GM21529 (cell line): ENCODE data around the gene SPATA18.

Experiments used
- ATAC-seq: cut with Tn5 transposase; IDR thresholded peaks from one replicate; pipeline ENCODE4 v1.9.1; 2021; ENCODE audit not compliant: unreplicated experiment

The SPATA18 gene, protein sequence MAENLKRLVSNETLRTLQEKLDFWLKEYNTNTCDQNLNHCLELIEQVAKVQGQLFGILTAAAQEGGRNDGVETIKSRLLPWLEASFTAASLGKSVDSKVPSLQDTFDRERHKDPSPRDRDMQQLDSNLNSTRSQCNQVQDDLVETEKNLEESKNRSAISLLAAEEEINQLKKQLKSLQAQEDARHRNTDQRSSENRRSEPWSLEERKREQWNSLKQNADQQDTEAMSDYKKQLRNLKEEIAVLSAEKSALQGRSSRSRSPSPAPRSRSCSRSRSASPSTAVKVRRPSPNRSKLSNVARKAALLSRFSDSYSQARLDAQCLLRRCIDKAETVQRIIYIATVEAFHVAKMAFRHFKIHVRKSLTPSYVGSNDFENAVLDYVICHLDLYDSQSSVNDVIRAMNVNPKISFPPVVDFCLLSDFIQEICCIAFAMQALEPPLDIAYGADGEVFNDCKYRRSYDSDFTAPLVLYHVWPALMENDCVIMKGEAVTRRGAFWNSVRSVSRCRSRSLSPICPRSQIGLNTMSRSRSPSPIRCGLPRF

DNA sequence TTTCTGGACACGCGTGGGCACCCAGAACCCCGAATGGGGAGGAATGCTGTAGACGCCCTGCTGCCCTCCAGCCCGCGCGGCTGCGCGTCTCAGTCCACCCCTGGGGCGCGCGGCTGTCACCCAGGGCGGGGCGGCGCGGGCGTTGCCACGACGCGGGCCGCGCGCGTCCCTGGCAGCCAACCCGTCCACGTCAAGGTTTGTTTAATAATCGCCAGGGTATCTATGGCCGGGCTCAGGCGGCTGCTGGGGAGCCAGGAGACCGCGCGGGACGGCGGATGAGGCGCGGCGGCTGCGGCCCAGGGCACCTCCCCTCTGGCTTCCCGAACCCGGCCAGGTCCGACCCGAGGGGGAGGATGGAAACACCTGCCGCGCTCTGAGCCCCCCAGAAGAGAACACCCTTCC is at the start of gene SPATA18:
Gene SPATA18 (plus strand): TSS at position 92 of the 402 bp plus-strand sequence. CDS start 401 bp downstream, outside the sequence.
- peak; percentile 48 for ATAC-seq

- ATAC-seq: no peak
Measured at GRCh38 chr4:52001616-52002015, 49.5 kb upstream of the SPATA18 start.

GRCh38 chr4:52004414-52004813 is 46.7 kb upstream of the SPATA18 start:
- ATAC-seq: no peak

- ATAC-seq: no peak
Measured at GRCh38 chr4:52005604-52006273, 45.4 kb upstream of the SPATA18 start.

- no peak for ATAC-seq
Measured at GRCh38 chr4:52006887-52007286, 44.2 kb upstream of the SPATA18 start.

DNA sequence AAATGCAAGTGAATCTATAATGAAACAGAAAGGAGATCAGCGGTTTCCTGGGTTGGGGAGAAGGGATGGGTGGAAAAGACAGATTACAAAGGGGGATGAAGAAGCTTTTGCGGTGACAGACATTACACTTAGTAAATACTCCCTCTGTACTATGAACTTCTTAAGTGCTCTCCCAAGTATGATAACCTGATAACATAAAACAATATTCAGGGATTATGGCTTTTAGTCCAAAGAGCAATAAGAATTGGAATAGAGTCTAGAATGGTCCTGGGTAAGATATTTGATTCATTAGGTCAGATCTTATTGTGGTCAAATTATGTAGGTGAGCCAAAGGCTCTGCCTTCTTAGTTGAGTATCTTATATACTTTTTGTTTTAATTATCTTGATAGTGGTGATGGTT is 40.1 kb upstream of the SPATA18 start:
- no peak for ATAC-seq

GRCh38 chr4:52012651-52013050 is 38.5 kb upstream of the SPATA18 start:
- ATAC-seq: no peak

DNA sequence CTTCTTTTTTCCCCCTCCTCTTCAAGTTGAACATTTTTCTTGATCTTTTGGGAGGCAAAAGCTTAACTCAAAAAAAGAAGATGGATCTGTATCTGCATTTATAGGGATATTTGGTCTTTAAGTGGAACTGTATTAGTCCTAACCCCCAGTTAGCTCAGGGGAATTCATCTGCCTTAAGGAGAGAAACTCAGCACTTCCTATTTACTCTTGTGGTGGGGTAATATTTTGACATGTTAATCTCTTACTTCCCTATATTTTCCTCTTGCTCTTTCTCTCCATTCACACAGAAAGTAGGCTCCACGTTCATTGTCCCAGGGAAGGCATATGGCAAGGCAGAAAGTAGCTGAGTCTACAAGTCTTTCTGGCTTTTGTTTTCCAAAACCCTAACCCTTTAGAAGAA is 36.2 kb upstream of the SPATA18 start:
- no peak for ATAC-seq

DNA sequence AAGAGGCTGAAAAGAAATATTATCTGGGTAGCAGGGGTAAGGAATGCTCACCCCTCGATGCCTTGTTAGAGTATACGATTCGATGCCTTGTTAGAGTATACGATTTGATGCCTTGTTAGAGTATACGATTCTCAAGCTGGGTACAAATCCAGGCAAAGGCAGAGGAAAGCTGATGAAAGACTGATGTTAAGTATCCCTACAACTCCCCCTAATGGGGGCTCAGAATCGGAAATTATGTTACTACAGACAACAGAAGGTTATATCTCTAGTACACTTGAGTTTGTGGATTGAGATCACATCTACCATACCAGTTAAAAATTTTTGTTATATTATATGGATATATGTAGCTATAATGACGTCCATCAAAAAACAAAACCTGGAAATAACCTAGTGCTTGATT is 35.7 kb upstream of the SPATA18 start:
- ATAC-seq: no peak

DNA sequence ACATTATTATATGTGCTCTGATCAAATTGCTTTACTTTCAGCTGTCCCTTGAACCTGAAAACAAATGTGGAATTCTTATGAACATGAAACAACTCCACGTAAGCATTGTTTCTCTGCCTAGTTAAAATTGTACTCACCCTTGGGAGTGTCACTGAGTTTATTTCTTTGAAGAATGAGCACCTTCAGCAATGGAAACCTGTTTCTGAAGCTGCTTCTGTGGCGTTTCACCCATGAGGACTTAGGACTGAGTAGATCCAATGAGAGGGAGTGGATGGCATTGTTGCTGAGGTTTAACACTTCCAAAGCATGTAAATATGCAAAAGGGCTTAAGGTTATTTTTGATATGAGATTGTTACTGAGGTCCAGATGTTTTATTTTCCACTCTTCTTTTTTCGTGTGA is 34.1 kb upstream of the SPATA18 start:
- no peak for ATAC-seq

- ATAC-seq: no peak
Measured at GRCh38 chr4:52017814-52018213, 33.3 kb upstream of the SPATA18 start.

- ATAC-seq: no peak
Measured at GRCh38 chr4:52019936-52020657, 31.0 kb upstream of the SPATA18 start, which contains the start of gene LRRC66. Gene LRRC66, minus strand, starts transcription at chr4:52020363. Its CDS starts 2,750 bp downstream, at chr4:52017613.

GRCh38 chr4:52028970-52029369 is 22.1 kb upstream of the SPATA18 start:
- ATAC-seq: no peak

DNA sequence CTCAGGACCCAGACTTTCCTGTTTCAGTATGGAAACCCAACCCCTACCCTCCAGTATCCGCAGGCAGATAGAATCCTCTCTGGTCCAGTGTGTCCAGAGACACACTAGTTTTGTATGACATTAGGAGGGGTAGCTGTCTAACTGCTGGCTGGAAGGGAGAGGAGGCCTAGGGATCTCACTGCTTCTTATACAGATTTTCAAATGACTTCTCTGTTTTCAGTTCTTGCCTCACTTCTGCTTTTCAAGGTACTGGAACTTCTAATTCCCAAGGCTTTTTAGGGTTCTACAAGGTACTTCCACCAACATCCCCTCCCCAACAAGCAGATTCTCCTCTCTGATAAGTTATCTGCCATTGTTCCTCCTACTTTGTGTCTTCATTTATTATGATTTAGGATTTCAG is 19.1 kb upstream of the SPATA18 start:
- no peak for ATAC-seq

GRCh38 chr4:52035190-52035589 is 15.9 kb upstream of the SPATA18 start:
- ATAC-seq: no peak

DNA sequence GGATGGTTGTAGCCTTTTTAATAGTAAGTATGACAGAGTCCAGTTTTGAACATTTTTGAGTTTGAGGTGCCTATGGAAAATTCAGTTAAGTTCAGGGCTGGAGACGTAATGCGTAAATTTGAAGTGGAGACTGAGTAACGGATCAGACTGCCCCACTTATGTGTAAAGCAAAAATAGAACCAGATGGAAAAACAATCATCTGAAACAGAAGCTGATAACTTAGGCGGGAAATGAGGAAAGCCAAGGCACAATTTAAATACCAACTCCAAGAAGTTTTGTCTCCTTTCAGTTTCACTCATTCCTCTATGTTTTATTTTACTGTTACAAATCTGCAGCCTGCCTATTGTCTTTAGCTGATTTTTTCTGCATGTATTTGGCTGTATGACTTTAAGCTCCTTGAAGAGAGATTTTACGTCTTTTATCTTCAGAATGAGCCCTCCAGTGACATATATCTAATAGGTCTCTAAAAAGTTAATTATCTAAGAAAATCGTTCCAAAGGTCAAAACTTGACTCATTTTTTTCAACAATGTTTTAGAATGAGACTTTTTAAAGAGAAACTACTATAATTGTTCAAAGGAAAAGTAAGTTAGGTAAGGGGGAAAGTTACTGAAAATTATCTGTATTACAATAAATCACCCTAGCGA is 14.1 kb upstream of the SPATA18 start:
- ATAC-seq: no peak

DNA sequence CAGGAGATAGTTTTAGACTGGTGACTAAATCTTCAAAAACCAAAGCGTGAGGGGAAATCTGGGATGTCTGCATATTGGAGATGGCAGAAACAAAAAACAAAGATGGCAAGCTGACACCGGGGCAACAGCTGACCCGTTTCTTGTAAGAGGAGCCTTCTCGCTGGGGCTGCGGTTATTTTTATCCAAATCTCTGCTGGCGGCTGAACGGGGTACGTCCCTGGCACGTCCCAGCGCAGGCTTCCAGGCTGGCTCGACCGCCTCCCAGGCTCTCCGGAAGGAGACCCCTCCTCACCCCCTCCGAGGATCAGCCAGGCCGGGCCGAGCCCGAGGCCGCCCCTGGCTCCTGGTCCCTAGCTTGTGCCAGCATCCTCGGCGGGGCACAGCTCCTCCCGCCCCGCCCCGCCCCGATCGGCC is 13.4 kb upstream of the SPATA18 start:
- peak; percentile 63 for ATAC-seq

DNA sequence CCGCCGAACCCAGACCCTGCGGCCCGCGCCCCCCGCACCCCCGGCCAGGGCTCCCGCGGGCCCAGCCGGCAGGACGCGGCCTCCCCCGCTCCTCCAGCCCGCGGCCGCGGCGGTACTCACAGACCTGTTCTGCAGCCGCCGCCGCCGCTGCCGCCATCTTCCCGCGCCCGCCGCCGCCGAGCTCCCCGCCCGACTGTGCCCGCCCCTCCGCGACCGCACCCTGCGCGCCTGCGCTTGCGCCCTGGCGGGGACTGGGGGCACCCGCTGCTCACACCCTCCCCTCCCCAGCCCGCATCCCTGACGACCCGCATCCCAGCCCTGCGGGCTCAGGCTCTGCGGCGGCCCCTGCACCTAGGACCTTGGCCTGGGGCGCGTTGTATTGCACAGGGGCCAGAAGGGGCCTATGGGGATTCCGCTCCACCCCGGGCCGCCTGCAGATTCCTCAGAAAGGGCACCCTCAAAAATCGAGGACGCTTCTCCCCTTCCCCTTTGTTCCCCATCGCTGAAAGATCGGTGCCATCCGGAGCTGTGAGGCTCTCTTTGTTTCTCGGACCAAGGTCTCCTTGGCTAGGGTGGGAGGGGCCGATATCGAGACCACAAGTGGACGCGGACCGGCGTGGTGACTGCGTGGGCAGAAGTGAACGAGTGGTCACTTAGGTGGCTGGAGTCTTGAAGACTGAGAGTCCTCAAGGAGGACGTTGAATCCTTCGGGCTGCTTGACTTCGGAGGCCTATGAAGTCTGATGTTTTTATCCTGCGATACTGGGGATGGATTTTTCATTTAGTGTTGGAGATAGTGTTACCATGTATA is 12.8 kb upstream of the SPATA18 start, which contains the start of gene SGCB:
Gene SGCB (minus strand): TSS at position 197 of the 810 bp plus-strand sequence. CDS start 40 bp downstream, at position 157.
- ATAC-seq: peak; percentile 92

DNA sequence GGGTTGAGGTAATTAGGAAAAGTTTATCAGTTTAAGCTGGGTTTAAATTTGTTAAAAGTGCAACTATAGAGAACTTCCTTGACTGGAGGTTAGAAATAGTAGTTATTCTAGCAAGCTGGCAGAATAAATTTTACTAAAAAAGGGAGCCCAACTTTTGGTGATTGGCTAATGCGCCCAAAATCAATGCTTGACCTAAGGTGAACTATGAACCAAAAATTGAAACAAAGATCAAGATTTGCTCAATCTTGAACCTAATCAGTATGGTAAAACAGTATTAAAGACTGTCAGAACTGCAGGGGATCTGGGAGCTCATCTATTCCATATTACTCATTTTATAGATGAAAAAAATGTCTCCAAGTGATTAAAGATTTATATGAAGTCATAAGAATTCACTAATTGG is 6.1 kb upstream of the SPATA18 start:
- ATAC-seq: no peak

DNA sequence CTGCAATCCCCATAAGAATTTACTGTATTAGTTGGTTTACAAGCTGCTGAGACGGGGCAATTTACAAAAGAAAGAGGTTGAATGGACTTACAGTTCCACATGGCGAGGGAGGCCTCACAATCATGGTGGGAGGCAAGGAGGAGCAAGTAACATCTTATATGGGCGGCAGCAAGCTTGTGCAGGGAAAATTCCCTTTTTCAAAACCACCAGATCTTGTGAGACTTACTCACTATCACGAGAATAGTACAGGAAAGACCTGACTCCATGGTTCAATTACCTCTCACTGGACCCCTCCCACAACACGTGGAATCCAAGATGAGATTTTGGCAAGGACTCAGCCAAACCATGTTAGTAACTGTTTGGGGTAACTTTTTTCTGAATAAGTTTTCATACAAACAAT is 1.8 kb upstream of the SPATA18 start:
- no peak for ATAC-seq
